ENCODE measurements around the gene UBE2E2.

UBE2E2 gene

DNA sequence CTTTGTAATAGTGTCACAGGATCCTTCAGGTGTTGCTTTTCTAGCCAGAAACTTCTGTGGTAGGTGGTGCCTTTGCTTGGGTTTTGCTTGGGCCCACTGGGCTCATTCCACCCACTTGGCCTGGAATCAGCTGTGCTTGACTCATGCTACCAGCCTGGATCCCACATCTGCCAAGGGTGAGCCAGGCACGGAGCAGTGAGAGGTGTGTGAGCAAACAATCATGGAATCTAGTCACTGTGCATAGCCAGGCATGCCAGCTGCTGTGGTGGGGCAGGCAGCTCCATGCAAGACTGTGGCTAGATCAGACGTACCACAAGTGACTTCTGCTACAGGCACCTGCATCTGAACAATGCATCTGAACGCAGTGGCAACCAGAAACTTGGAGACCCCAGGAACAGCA is 275.9 kb downstream of the UBE2E2 start:
- H3K4me3 ChIP-seq (replicated peaks; ENCODE audit: low read depth, low read length): no peak overlapping the region
- DNase-seq (ENCODE audit: extremely low read depth, insufficient read length): no peak
- TF ChIP-seq, protein P1, sequence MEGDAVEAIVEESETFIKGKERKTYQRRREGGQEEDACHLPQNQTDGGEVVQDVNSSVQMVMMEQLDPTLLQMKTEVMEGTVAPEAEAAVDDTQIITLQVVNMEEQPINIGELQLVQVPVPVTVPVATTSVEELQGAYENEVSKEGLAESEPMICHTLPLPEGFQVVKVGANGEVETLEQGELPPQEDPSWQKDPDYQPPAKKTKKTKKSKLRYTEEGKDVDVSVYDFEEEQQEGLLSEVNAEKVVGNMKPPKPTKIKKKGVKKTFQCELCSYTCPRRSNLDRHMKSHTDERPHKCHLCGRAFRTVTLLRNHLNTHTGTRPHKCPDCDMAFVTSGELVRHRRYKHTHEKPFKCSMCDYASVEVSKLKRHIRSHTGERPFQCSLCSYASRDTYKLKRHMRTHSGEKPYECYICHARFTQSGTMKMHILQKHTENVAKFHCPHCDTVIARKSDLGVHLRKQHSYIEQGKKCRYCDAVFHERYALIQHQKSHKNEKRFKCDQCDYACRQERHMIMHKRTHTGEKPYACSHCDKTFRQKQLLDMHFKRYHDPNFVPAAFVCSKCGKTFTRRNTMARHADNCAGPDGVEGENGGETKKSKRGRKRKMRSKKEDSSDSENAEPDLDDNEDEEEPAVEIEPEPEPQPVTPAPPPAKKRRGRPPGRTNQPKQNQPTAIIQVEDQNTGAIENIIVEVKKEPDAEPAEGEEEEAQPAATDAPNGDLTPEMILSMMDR (IDR thresholded peaks at IDR 0.05; ENCODE audit: insufficient read depth, low read length, poor library complexity, severe bottlenecking): no peak
- H3K36me3 ChIP-seq (ENCODE audit: control insufficient read depth, insufficient read depth, low read length): no peaks in the 10 kb centered on the region
- no peaks in the 10 kb centered on the region for H3K27me3 ChIP-seq (replicated peaks; ENCODE audit: control insufficient read depth, insufficient read depth, low read length)

DNA sequence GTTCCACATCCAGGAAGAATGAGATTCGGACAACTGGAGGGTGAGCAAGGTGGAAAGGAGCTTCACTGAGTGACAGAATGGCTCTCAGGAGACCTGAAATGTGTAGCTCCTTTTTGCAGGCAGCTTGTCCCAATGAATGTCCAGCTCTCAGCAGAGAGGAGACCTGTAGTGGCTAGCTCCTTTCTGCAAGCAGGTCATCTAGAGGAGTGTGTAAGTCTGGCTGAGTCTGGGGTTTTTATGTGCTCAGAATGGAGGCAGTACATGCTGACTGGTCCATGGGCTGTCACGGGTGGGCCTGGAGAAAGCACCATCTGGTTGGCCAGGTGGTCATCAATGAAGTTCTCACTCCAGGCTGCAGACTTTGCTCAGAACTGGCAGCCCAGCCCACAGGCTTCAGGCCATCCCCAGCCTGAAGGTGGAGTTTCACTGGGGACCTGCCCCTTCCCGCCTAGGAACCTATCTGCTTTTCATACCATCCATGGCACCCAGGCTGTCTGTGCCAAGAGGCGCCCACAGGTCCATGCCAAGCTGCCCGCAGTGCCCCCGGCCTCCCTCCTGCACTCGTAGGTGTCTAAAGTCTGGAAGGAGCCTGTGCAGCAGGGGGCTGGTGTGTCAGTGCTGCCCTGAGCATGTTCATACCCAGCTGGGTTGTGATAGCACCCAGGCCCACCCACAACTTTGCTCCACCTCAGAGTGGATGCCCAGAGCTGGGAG is 276.6 kb downstream of the UBE2E2 start:
- Histone ChIP-seq H3K36me3 (ENCODE audit: control insufficient read depth, insufficient read depth, low read length) (no peaks in the 10 kb centered on the region), H3K27me3 (replicated peaks; ENCODE audit: control insufficient read depth, insufficient read depth, low read length) (no peaks in the 10 kb centered on the region), H3K4me3 (replicated peaks; ENCODE audit: low read depth, low read length) (no peak overlapping the region)
- TF ChIP-seq, protein P1 (IDR thresholded peaks at IDR 0.05; ENCODE audit: insufficient read depth, low read length, poor library complexity, severe bottlenecking): no peak
- DNase-seq (ENCODE audit: extremely low read depth, insufficient read length): no peak

DNA sequence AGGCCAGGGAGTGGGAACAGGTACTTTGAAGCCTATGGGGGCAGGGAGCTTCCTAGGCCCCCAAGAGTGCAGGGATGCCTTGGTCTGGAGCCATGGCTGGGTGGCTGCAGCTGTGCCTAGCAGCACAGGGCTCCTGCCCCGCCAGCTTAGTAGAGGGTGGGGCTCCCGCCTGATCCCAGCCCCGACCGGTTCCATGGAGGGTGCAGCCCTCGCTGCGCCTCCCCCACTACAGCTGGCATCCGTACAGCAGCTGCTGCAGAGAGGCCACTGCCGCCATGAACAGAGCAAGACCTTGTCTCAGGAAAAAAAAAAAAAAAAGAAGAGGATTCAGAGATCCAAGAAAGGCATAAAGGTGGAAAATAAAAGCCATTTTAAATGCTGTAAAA is 277.2 kb downstream of the UBE2E2 start:
- no peaks in the 10 kb centered on the region for H3K36me3 ChIP-seq (ENCODE audit: control insufficient read depth, insufficient read depth, low read length)
- no peaks in the 10 kb centered on the region for H3K27me3 ChIP-seq (replicated peaks; ENCODE audit: control insufficient read depth, insufficient read depth, low read length)
- TF ChIP-seq, protein P1 (IDR thresholded peaks at IDR 0.05; ENCODE audit: insufficient read depth, low read length, poor library complexity, severe bottlenecking): no peak
- no peak for DNase-seq (ENCODE audit: extremely low read depth, insufficient read length)
- no peak overlapping the region for H3K4me3 ChIP-seq (replicated peaks; ENCODE audit: low read depth, low read length)

DNA sequence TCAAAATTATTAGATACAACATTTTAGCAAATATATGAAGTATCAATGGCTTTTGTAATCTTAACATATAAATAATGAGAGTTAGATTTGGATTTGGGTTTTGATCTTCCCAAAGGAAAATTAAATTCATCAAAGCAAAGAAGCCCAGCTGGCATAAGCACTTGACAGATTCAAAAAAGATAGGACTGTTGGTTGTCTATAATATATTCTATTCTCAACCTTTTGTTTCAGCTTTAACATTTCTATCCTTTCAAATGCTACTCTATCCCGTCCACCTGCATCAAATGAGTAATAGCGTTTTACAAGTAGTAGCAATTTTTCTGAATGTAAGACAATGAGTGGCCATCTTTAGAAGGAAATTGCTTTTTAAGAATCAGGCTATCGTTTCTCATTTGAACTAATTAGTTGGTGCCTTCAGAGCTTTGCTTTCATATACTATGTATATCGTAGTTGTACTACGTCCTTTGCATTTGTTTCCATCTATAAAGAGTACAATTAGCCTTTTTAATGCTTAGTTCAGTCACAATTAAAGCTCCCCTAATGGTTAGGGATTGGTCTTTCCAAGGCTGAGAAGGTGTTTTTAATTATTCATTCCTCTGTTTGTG is 278.0 kb downstream of the UBE2E2 start:
- no peak for DNase-seq (ENCODE audit: extremely low read depth, insufficient read length)
- TF ChIP-seq, protein P1 (IDR thresholded peaks at IDR 0.05; ENCODE audit: insufficient read depth, low read length, poor library complexity, severe bottlenecking): no peak
- H3K36me3 ChIP-seq (ENCODE audit: control insufficient read depth, insufficient read depth, low read length): no peaks in the 10 kb centered on the region; the same call in 1 of the 2 replicates
- H3K4me3 ChIP-seq (replicated peaks; ENCODE audit: low read depth, low read length): no peak overlapping the region
- no peaks in the 10 kb centered on the region for H3K27me3 ChIP-seq (replicated peaks; ENCODE audit: control insufficient read depth, insufficient read depth, low read length)

DNA sequence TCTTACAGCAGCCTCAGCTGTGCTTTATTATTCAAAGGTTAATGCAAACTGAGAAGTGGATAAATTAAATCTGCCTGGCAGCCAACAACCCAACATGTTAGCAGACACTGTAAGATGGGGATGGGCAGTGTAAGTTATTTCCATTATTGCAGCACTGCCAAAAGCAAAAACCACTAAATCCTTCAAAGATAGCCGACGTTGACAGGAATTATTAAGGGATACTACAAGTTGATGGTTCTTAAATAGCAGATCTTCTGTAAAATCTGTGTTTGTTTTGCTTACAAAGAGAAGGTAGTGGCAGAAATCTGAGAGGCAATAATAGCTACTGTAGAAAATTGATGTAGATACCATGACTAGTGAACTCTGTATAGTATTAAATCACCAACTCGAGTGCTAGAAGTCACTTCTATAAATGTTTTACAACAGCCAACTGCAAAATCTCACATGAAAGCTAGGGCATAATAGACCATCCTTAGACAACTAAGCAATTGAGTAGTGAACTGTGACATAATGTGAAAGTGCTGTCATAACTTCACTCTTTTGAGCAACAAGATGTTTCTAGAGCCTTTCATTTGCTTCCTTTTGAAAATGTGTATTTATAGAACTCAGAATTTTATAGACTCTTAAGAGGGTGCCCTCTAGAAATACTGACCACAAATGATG is 278.6 kb downstream of the UBE2E2 start:
- TF ChIP-seq, protein P1 (IDR thresholded peaks at IDR 0.05; ENCODE audit: insufficient read depth, low read length, poor library complexity, severe bottlenecking): no peak
- Histone ChIP-seq H3K4me3 (replicated peaks; ENCODE audit: low read depth, low read length) (no peak overlapping the region), H3K36me3 (ENCODE audit: control insufficient read depth, insufficient read depth, low read length) (no peaks in the 10 kb centered on the region; the same call in 1 of the 2 replicates), H3K27me3 (replicated peaks; ENCODE audit: control insufficient read depth, insufficient read depth, low read length) (no peaks in the 10 kb centered on the region)
- no peak for DNase-seq (ENCODE audit: extremely low read depth, insufficient read length)

Measured in GM06990 (cell line).